ENCODE measurements around the gene STARD10.

Gene STARD10

DNA sequence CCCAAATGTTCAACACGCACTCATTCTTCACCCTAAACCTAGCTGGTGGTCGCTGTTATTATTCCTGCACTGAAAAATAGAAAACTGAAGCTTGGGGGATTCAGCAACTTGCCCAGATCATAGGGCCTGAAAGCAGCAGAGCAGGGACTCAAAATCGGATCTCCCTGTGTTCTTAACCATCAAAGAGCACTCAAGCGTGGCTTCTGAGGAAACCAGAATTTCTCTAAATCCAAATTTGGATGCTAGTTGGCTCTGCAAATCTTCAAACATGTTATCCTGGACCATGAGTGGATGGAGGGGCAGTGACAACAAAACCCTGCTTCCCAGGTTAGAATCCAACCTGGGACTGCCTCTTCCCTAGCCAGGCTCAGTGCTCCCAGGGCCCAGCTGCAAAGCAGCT is 30.0 kb downstream of the STARD10 start:
- no peak for DNase-seq (ENCODE audit: low read depth)

DNA sequence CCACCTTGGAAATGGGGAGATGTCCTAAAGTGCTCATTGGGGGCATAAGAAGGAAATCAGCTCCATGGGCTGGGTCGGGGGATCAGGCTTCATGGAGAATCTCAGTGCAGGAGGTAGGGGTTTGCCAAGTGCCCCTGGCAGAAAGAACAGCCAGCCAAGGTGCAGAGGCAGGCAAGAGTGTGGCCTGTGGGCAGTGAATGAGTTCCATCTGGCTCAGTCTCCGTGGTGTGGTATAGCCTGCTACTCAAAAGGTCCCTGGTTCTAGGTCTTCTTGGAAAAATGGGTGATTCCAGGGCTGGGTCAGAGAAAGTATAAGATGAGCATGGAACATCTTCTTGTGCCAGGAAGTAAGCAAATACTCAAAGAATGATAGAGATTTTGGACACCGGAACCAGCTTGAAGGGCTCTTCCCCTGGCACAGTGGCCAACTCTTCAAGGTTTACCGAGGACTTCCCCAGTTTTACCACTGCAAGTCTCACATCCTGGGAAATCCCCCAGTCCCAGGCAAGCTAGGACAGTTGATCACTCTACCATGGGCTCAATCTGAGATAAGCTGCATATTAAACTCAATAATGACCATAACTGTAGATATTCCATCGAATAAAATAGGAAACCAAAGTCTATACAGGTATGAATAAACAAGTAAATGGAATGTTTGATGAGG is 31.1 kb downstream of the STARD10 start:
- DNase-seq (ENCODE audit: low read depth): no peak

DNA sequence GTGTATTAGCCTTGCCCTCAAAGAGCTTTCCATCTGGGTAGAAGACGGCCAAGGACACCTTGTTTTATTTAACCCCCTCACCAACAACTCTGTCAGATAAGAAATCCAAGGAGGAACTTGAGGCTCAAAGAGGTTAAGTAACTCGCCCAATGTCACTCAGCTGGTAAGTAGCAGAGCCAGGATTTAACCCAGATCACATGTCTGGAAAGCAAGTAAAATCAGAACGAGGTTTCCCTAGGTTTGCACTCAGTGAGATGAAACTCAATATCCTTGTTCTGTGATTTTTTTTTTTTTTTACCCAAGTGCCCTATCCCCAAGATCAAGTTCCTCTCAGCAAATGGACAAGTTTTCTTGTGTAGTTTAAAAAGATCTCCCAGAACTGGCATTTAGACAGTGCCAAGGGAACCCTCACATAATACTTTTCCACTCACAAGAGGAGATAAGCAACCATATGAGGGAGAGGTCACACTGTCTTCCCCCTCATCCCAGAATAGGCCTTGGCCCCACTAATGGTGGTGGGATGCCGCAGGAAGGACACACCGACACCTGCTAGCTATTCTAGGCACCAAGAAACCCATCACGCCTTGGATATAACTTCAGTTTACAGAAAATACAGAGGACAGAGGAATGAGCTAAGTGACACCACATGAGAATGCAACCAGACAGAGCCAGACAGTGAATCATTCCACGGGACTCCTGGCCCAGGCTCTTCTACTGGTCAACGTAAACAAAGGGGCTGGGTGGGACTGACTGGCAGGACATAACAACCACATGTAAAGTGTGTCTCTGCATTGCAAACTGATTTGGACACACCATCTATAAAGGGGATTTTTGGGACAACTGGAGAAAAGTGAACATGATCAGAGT is 33.1 kb downstream of the STARD10 start:
- peak; percentile 67 for DNase-seq (ENCODE audit: low read depth)

DNA sequence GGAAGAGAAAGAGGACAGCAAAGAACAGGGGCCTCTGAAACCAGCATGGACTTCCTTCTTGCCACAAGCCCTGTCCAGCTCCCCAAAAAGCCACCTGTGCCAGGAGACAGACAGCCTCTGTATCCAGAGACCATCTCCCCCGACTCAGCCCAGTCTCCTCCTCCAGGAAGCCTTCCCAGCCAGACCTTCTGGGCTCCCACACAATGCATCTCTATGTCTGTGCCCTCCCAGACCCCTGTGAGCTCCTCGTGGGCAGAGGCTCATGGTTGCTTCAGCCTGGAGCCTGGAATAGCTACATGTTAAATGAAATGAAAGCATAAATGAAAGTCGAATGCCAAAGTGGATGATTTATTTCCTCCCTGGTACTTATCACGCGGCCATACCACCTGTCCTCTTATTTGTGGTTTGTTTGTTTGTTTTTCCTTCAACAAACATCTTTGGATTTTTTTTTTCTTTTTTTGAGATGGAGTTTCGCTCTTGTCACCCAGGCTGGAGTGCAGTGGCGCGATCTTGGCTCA is 34.3 kb downstream of the STARD10 start:
- no peak for DNase-seq (ENCODE audit: low read depth)

DNA sequence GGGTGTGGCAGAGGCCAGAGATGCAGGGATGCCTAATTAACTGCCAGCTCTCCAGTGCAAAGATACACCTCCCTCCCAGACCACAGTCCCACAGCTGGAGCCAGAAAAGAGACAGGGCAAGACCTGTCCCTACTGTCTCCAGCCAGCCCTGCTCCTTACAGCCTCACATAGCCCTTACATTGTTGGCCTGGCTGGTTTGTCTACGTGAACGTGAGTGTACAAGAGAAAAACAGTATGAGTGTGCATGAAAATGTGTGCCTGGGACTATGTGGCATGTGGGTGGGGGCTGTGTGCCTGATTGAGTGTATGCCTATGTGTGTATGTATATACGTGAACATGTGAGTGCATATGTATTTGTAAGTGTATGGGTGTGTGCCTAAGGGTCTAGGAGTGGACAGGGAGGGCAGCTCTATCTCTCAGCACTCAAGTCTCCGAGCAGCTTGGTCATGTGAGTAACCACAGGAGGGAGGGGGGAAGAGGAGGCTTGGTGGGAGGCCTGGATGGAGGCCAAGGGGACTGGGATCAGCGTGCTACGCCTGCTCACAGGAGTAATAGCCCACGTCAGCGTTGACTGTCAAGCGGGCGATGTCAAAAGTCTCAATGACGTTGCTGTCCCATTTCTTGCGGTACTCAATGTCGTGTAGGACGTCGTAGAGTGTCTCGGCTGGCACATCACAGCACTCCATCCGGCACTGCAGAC is 35.0 kb downstream of the STARD10 start:
- peak; percentile 55 for DNase-seq (ENCODE audit: low read depth)

DNA sequence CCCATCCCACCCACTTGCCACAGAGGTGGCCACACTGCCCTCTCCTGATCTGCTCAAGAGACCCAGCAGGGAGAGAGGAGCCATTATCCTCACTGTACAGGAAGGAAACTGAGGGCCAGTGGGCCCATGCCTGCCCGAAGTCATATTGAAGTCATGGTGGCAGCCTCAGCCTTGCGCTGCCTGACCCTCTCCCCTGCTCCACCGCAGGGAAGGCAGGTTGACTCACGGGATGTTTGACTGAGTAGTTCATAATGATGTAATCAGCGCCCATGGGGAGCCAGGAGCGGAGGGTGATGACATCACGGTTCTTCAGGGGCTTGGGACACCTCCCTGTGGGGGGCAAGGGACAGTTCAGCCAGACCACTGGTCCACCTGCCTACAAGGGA is 35.5 kb downstream of the STARD10 start:
- DNase-seq (ENCODE audit: low read depth): peak; percentile 48

DNA sequence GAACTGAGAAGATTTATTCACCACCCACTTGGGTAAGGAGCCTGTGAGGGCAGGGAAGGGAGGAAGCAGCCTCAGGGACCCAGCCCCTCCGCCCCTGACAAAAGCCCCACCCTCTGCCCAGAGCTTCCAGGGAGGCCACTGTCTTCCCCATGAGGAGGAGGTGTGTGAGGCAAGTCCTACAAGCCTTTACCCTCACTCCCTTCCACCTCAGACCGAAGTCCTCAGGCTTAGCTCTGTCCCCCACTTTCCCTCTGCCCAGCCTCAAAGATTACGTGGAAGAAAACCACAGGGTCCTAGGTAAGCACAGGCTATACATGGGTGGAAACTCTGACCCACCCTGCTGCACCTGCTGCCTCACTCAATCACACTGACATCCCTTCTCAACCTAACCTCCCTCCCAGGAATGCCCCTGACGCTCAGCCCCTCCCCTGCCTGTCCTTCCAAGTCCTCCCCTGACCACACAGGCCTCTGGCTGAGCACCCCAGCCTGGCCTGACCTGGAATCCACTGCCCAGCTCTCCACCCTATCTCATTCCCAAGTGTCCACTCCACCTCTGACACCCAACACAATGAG is 38.0 kb downstream of the STARD10 start:
- DNase-seq (ENCODE audit: low read depth): no peak

DNA sequence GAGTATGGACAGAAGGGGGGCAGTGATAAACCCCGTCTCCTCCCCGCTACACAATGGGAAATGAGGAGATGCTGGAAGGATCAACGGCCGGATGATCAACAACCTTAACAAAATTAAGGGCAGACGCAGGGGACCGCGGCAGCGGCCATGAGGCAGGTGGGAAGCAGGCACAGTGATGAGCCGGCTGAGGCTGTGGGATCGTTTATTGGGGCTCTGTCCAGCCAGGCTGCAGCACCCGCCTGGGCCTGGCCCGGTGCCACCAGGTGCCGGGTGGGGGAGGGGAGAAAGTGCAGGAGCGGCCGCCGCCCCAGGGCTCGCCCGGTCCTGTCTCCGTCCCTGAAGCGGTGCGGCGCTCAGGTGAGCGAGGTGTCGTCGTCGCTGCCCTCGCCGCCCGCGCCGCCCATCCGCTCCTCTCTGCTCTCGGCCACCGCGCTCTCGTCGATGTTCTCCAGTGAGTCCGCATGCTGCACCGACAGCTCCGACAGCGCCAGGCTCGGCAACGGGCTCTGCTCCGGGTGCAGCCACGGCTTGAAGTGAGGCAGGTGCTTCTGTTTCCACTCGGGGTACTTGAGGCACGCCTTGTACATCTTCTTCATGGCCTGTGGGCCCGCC is 39.2 kb downstream of the STARD10 start:
- no peak for DNase-seq (ENCODE audit: low read depth)

DNA sequence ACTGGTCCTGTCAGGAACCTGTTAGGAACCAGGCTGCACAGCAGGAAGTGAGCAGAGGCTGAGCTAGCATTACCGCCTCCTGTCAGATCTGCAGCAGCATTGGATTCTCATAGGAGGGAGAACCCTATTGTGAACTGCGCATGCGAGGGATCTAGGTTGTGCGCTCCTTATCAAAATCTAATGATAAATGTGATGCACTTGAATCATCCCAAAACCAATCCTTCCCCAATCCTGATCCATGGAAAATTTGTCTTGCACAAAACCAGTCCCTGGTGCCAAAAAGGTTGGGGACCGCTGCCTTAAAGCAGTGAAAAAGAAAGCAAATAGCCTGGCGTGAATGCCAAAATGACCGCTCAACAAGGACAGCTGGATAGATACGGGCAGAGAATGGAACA is 39.7 kb downstream of the STARD10 start:
- DNase-seq (ENCODE audit: low read depth): no peak

DNA sequence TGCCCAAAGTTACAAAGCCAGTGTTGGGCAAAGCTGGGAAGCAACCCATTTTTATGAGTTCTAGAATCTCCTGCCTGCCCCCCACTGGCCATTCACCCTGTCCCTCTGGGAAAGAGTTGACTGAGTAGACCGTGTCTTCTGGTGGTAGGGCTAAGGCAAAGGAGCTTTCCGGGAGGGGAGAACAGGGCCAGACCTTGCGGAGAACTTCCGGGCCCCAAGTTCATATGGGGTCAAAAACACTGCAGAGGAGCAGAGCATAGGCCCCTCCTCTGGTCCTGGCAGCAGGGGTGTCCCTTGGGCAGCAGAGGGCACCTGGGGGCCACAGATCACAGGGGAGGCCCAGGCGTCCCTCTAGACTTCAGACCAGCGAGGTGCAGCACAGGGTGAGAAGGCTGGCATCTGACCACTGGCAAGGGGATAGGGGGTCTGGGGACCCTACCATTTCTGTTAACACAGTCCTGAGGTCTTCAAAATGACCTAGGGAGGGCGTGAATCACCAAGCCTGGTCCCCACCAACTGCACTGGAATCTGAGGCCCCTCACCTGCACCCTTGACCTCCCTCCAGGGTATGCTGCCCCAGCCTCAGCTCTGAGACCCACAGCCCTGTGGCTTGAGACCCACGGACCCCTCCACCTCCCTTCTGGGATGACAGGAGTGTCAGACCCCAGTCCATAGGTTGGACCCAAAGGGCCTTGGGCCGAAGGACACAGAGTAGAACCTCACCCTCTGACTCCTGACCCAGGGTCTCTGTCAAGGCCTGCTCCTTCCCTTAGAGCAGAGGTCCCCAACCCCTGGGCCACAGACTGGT is 40.3 kb downstream of the STARD10 start:
- DNase-seq (ENCODE audit: low read depth): no peak

DNA sequence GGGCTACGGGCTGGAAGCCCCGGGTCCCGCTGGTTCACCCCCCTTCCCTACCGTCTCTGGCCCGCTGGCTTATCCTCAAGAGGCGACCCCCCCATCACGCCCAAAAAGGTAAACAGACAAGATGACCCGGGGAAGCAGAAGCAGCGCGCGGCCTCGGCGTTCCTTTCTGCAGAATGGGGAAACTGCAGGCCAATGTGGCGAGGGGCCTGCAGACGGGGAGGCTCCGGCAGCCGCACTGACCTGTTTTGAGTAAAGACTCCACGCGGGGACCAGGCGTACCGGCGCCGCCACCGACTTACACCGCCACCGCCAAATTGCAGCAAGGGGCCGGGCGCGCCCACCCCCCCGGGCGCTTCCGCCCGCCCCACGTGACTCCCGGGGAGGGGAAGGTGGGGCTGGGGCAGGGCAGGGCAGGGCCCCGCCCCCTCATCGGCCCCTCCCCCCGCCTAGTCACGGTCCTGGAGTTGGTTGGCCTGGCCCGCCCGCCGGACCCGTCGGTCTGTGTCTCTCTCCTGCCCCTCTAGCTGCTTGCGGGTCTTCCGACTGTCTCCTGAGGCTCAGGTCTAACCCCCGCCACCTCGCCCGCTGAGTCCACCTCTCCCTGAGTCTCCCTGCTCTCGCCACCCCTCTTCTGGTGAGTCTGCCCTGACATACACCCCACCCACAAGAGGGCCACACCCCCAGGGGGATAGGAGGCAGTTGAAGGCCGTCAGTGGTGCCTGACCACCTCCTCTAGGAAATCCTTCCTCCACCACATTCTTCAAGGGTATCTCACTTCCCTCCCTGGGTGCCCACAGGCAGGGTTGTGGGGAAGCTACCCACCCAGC is 41.5 kb downstream of the STARD10 start, which contains the start of gene ARAP1:
ARAP1 (minus strand) TSS at position 321 of the 827 bp plus-strand sequence. CDS start 25,280 bp downstream, outside the sequence.
- no peak for DNase-seq (ENCODE audit: low read depth)

DNA sequence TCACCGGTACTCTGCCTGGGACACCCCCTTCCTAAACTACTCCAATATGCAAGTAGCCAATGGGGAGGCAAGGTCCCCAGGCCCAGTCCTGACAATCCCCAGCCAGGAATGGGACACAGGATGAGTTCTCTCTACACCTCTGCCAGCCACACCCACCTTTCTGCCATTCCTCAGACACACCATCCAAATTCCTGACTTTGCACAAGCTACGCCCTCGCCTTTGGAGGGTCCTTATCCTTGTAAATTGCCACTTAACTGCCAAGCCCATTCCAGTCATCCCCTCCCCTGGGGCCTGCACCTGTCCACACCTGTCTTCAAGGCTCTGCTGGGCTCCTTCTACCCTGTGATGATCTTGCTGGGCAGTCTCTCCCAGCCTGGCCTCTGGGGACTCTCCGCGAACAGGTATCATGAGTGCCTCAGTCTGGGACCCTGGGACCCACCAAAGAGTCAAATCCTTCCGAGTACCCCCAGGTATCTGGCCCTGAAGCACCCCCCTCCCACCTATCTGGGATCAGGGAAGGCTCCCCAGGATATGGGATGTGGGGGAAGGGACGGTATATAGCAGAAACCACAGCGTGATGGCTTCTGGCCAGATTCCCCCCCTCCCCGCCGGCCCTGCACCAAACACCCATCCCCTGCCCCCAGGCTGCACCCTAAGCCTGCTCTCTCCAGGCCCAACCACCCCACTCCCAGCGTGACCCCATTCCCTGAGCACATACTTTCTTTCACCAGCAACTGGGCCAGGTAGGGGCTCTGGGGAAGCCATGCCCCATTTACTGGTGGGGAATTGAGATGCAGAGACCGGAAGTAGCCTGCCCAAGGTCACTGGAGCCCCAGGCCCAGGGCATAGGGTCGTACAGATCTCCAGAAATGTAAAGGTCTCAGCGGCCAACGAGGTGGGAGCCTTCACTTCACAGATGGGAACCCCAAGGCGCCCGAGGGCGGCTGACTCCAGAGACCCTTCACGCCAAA is 42.4 kb downstream of the STARD10 start:
- DNase-seq (ENCODE audit: low read depth): no peak

DNA sequence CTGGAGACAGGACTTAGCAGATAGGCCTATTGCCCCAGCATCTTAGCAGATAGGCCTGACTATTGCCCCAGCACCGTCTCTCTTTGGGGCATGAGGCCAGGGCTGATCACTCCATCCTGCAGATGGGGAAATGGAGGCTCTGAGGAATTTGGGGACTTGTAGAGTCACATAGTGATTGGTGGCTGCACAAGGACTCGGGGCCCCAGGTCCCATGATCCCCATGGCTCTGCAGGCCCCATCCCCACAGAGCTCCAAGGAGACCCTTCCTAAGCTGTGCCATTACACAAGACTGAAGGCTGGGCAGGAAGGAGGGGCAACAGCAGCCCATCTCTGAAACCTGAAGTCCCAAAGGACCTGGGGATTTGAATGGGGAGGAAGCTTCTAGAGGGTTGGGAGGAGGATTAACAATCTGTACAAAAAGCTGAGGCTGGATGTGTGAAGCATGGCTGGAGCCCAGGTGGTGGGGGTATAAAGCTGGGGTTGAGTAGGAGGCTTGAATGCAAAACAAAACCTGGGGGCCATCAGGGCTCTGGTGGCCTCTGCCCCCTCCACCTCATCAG is 43.2 kb downstream of the STARD10 start:
- DNase-seq (ENCODE audit: low read depth): no peak

DNA sequence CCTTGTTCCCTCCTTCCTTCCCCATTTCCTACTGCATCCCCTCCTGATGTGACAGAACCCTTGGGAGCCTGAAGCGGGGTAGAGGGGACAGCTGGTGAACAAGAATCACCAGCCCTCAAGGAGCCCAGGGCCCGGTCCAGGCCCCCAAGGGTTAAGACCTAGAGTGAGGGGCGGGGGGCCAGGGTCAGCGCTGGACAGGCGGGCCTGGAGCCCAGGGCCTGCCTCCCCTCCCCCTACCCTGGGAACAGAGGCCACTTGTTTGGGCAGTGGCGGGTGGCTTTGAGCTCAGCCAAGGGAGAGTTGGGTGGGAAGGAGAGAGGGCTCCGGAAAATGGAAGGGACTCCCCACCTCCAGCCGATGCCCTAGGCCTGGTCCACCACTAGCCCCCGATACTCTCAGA is 43.8 kb downstream of the STARD10 start:
- DNase-seq (ENCODE audit: low read depth): no peak

DNA sequence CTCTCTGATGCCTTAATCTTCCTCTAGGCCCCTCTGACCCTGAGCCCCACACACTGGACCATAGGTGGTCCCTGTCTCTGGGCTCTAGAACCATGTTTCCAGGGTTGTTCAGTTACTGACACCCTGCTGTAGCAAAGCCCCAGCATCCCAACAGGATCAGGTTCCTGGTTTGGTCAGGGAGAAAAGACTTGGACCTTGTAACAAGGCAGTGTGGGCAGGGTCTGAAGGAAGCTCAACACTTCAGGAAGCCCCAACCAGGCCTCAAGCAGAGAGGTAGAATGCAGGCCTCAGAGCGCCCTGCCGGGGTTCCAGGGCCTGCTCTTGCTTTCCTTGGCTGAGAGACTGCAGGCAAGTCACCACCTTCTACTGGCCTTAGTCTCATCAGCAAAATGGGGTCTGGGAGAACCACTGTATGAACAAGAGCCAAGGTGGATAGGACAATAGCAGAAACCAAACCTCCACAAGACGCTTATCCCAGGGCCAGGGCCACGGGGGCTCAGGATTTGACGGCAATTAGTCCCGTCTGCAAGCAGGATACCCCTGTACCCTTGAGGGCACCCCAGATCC is 46.5 kb downstream of the STARD10 start:
- DNase-seq (ENCODE audit: low read depth): no peak

DNA sequence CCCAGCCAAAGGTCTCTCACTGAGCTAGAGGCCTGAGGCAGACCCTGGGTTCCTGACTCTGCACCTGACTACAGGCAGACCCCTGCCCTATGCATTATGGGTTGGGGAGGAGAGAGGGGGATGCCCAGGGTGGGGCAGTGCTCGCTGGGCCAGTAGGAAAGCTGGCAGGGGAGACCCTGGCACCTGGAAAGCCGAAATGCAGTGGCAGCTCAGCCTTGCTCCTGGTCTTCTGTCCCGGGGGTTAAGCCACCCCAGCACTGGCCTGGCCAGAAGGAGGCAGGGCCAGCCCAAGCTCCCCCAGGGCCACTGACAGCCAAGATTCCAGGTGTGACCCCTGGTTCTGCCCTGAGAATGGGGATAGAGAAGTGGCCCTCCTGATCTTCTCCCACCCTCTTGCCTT is 47.0 kb downstream of the STARD10 start:
- DNase-seq (ENCODE audit: low read depth): no peak

DNA sequence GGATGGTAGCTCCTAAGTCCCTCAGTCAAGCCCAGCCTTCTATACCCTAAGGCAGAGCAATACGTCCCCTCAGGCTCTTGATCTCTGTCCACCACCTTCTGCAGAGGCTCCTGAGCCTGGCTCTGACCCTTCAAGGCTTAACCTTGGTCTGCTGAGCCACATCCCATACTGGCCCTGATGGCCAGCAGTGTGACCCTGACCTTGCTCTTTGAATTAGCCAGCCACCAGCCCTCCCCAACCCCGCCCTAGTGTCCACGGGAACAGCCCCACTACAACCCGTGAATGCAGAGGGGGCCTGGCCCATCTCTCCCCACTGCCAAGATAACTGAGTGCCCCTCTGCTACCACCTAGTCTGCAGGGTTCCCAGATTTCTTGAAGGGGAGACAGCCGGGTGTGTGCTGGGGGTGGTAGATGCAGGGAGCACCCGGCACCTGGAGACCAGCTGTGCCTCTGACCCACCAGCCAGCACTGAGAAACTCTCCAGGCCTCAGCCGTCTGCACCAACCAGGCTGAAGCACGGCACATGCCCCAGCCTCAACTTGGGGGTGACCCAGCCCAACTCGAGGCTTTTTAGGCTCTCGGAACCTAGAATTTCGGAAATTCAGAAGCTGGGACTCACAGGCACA is 47.8 kb downstream of the STARD10 start:
- DNase-seq (ENCODE audit: low read depth): no peak

DNA sequence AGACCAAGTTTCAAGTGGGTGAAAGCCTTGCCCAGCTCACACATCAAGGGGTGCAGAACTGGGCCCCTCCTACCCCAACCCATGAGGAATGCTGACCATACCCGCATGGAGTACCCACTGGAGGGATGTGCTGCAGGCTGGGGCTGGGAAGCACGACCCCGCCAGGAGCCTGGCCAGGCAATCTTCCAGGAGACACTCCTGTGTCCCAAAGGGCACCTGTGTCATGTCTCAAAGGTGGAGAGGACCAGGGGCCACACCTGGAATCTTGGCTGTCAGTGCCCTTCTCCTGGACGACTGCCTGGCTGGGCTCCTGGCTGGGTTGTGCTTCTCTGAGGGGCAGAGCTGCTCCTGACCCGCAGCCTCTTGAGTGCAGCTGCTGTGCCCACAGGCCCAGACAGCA is 48.3 kb downstream of the STARD10 start:
- no peak for DNase-seq (ENCODE audit: low read depth)
